IPS-18a (cell line): ENCODE measurements around the gene SDK1.

Experiments used
- H3K27ac ChIP-seq: one replicate; pipeline ENCODE4 v1.5.1; 2013; ENCODE audit warnings: low read length
- H3K27me3 ChIP-seq: one replicate; pipeline ENCODE4 v1.6.1; 2013; ENCODE audit warnings: mild to moderate bottlenecking, low read length; ENCODE audit not compliant: control insufficient read depth, insufficient read depth
- H3K36me3 ChIP-seq: one replicate; pipeline ENCODE4 v1.6.1; 2013; ENCODE audit warnings: low read depth, low read length; ENCODE audit not compliant: control insufficient read depth
- H3K4me1 ChIP-seq: one replicate; pipeline ENCODE4 v1.6.1; 2013; ENCODE audit warnings: low read depth, low read length; ENCODE audit not compliant: control insufficient read depth
- H3K4me3 ChIP-seq: one replicate; pipeline ENCODE4 v1.5.1; 2013; ENCODE audit warnings: low read length
- H3K9ac ChIP-seq: one replicate; pipeline ENCODE4 v1.6.1; 2013; ENCODE audit warnings: mild to moderate bottlenecking, low read length, moderate library complexity
- H3K9me3 ChIP-seq: one replicate; pipeline ENCODE4 v1.6.1; 2013; ENCODE audit warnings: low read depth, low read length; ENCODE audit not compliant: control insufficient read depth

The SDK1 gene

DNA sequence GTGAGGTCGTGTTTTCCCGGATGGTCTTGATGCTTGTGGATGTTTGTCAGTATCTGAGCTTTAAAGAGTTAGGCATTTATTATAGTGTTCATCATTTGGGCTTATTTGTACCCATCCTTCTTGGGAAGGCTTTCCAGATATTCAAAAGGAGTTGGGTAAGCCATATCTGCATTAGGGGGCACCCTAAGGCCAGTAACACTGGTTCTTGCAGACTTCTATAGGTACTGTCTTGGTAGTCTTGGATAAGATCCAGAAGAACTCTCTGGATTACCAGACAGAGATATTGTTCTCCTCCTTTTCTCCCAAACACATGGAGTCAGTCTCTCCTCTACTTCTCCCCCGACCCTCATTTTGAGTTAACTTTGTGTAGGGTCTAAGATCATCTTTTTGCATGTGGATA is 92.8 kb downstream of the SDK1 start:
- H3K9ac ChIP-seq = no peak overlapping the region
- H3K4me1 ChIP-seq = no peaks in the 10 kb centered on the region
- H3K36me3 ChIP-seq = no peaks in the 10 kb centered on the region
- peaks cover 5% of the 10 kb centered on the region for H3K9me3 ChIP-seq
- H3K4me3 ChIP-seq = no peak overlapping the region
- H3K27ac ChIP-seq = no peak overlapping the region
- H3K27me3 ChIP-seq = no peaks in the 10 kb centered on the region

- no peak overlapping the region for H3K27ac ChIP-seq
- no peak overlapping the region for H3K4me3 ChIP-seq
- peaks cover 6% of the 10 kb centered on the region for H3K4me1 ChIP-seq
- peaks cover 5% of the 10 kb centered on the region for H3K9me3 ChIP-seq
- H3K27me3 ChIP-seq = no peaks in the 10 kb centered on the region
- H3K9ac ChIP-seq = no peak overlapping the region
- no peaks in the 10 kb centered on the region for H3K36me3 ChIP-seq
Observed at GRCh38 chr7:3397324-3397723, 96.3 kb downstream of the SDK1 start.

DNA sequence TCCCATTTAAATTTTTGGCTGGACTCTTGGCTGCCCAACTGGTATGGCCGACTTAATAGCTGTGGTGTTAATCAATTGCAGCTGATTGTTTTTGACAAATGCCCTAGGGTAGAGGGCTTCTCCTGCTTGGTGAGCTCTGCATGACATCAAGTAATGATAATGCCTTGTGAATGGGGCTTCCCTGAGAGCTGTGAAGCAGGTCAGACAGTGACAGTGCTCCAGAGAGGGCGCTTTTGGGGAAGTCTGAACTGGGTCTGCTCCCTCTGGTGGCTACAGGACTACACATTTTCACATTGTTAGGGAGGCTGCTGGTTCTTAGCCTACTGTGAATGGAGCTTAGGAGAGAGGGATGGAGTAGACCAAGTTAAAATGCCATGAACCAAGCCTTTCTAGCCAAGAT is 98.8 kb downstream of the SDK1 start:
- H3K4me3 ChIP-seq = no peak overlapping the region
- no peak overlapping the region for H3K9ac ChIP-seq
- H3K27me3 ChIP-seq = no peaks in the 10 kb centered on the region
- H3K36me3 ChIP-seq = no peaks in the 10 kb centered on the region
- H3K4me1 ChIP-seq = peaks cover 6% of the 10 kb centered on the region
- H3K27ac ChIP-seq = peak overlapping the region; percentile 60
- H3K9me3 ChIP-seq = peaks cover 5% of the 10 kb centered on the region

DNA sequence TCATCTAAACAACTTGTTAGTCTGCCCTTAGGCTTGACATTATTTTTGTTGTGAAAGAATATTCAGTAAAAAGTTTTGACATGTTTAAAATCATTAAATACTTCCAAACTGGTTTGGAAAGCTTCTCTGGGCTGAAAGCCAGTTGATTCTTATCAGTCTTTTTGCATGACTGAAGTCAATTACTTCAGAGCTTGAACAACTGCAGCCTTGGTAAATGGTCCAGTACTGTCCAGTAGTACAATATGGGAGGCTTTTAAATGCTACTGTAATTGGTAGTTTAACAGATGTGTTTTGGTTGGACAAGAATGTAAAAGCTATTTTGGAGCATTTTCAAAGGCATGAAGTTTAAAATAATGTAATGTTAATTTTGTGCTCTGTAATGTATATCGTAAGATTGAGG is 103.4 kb downstream of the SDK1 start:
- H3K27me3 ChIP-seq = no peaks in the 10 kb centered on the region
- H3K4me1 ChIP-seq = peaks cover 4% of the 10 kb centered on the region
- no peak overlapping the region for H3K4me3 ChIP-seq
- H3K9me3 ChIP-seq = no peaks in the 10 kb centered on the region
- no peak overlapping the region for H3K9ac ChIP-seq
- H3K27ac ChIP-seq = no peak overlapping the region
- no peaks in the 10 kb centered on the region for H3K36me3 ChIP-seq

GRCh38 chr7:3408814-3409595 is 108.0 kb downstream of the SDK1 start:
- H3K4me3 ChIP-seq = no peak overlapping the region
- H3K36me3 ChIP-seq = no peaks in the 10 kb centered on the region
- no peak overlapping the region for H3K9ac ChIP-seq
- H3K9me3 ChIP-seq = no peaks in the 10 kb centered on the region
- no peak overlapping the region for H3K27ac ChIP-seq
- no peaks in the 10 kb centered on the region for H3K4me1 ChIP-seq
- H3K27me3 ChIP-seq = no peaks in the 10 kb centered on the region

GRCh38 chr7:3412871-3413270 is 111.8 kb downstream of the SDK1 start:
- Histone ChIP-seq H3K27ac (no peak overlapping the region), H3K27me3 (no peaks in the 10 kb centered on the region), H3K9me3 (no peaks in the 10 kb centered on the region), H3K9ac (no peak overlapping the region), H3K4me3 (no peak overlapping the region), H3K36me3 (no peaks in the 10 kb centered on the region), H3K4me1 (peaks cover 4% of the 10 kb centered on the region)

DNA sequence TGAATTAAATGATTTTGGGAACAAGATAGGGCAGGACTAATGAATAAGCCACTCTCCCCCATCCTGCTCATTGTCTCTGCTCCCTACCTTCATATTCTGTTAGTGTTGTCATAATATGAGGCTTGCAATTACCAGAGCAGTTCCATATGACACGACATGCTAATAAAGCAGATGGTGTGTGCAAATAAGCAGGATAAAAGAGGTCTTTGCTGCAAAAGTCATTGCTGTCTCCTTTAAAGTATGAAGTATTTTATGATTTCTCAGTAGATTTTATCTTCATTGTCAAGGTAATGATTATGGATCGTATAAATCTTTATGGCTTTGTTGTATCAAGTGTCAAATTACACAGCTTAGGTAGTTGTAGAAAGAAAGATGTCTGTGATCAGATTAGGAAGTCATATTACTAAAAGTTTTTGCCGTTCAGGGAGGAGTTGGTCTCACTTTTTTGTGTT is 114.8 kb downstream of the SDK1 start:
- H3K9ac ChIP-seq = no peak overlapping the region
- H3K4me3 ChIP-seq = no peak overlapping the region
- H3K9me3 ChIP-seq = no peaks in the 10 kb centered on the region
- no peak overlapping the region for H3K27ac ChIP-seq
- H3K27me3 ChIP-seq = no peaks in the 10 kb centered on the region
- H3K36me3 ChIP-seq = no peaks in the 10 kb centered on the region
- H3K4me1 ChIP-seq = peaks cover 4% of the 10 kb centered on the region

- Histone ChIP-seq H3K4me1 (peaks cover 4% of the 10 kb centered on the region), H3K9ac (no peak overlapping the region), H3K9me3 (no peaks in the 10 kb centered on the region), H3K36me3 (no peaks in the 10 kb centered on the region), H3K27me3 (no peaks in the 10 kb centered on the region), H3K27ac (no peak overlapping the region), H3K4me3 (no peak overlapping the region)
Observed at GRCh38 chr7:3416453-3416852, 115.4 kb downstream of the SDK1 start.

DNA sequence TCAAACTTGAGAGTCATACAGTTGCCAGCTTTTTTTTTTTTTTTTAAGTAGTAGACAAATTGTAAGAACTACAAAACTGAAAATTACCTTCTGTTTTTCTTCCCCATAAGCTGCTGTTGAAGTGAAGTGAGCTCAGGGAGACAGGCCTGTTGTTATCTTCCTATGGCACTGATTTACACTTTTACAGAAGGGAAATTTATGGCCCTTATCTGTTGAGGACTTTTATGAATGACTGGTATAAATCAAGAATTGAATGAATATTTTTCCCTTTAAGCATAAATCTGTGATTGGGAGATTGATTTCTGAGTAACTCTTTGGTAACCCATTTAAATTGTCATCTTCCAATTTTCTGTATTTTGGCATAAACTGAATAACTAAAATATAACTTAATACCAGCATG is 124.0 kb downstream of the SDK1 start:
- Histone ChIP-seq H3K4me3 (no peak overlapping the region), H3K27me3 (no peaks in the 10 kb centered on the region), H3K27ac (no peak overlapping the region), H3K4me1 (no peaks in the 10 kb centered on the region), H3K9me3 (no peaks in the 10 kb centered on the region), H3K36me3 (no peaks in the 10 kb centered on the region), H3K9ac (no peak overlapping the region)

- Histone ChIP-seq H3K9me3 (no peaks in the 10 kb centered on the region), H3K27ac (no peak overlapping the region), H3K36me3 (no peaks in the 10 kb centered on the region), H3K9ac (no peak overlapping the region), H3K4me3 (no peak overlapping the region), H3K27me3 (no peaks in the 10 kb centered on the region), H3K4me1 (peaks cover 3% of the 10 kb centered on the region)
Observed at GRCh38 chr7:3426064-3426463, 125.0 kb downstream of the SDK1 start.

GRCh38 chr7:3427957-3428356 is 126.9 kb downstream of the SDK1 start:
- H3K4me3 ChIP-seq = no peak overlapping the region
- no peaks in the 10 kb centered on the region for H3K27me3 ChIP-seq
- H3K4me1 ChIP-seq = peaks cover 3% of the 10 kb centered on the region
- H3K9me3 ChIP-seq = no peaks in the 10 kb centered on the region
- H3K36me3 ChIP-seq = no peaks in the 10 kb centered on the region
- no peak overlapping the region for H3K27ac ChIP-seq
- no peak overlapping the region for H3K9ac ChIP-seq

DNA sequence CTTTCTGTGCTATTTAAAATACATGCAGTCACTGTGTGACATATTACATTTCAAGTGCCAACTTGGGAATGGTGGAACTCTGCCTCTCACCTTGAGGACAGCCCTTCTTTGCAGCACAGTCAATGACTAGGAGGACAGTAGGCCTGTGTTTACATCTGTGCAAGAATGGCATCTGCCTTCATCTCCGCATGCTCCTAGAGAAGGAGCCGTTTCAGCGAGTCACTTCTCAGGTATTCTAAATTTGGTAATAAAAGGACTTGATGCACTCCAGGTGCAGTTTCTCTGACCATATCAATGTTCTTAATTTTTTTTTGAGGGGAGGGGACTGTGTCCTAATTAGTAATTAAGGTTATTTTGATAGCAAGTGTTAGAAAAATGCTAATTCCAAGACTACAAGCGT is 128.9 kb downstream of the SDK1 start:
- Histone ChIP-seq H3K9me3 (no peaks in the 10 kb centered on the region), H3K36me3 (no peaks in the 10 kb centered on the region), H3K27me3 (no peaks in the 10 kb centered on the region), H3K4me1 (peaks cover 3% of the 10 kb centered on the region), H3K9ac (no peak overlapping the region), H3K27ac (no peak overlapping the region), H3K4me3 (no peak overlapping the region)
